T-helper 1 cell treated with Interleukin-12 subunit alpha and Interleukin-12 subunit beta and Interleukin-4 antibody, amounts not matched to agents 30 μg/mL and 1 μg/mL, for 36 hours (primary cell): ENCODE measurements around the gene ATPAF2.

Experiments used
- H3K27ac Mint-ChIP-seq: one replicate; pipeline ENCODE4 v1.8.0; 2021; ENCODE audit warnings: mild to moderate bottlenecking, mixed read lengths
- H3K27me3 Mint-ChIP-seq: one replicate; pipeline ENCODE4 v1.8.0; 2021; ENCODE audit warnings: low read depth, mixed read lengths
- H3K36me3 Mint-ChIP-seq: one replicate; pipeline ENCODE4 v1.8.0; 2021; ENCODE audit warnings: low read depth, mixed read lengths
- H3K4me1 Mint-ChIP-seq: one replicate; pipeline ENCODE4 v1.8.0; 2021; ENCODE audit warnings: low read depth, mixed read lengths
- H3K4me3 Mint-ChIP-seq: one replicate; pipeline ENCODE4 v1.8.0; 2021; ENCODE audit warnings: mild to moderate bottlenecking, moderate library complexity, mixed read lengths
- H3K9me3 Mint-ChIP-seq: one replicate; pipeline ENCODE4 v1.8.0; 2021; ENCODE audit warnings: mixed read lengths

The ATPAF2 gene

GRCh38 chr17:18028114-18028951, 10.6 kb downstream of the ATPAF2 start:
- H3K27ac Mint-ChIP-seq = no peak overlapping the region
- no peak overlapping the region for H3K4me3 Mint-ChIP-seq
- no peaks in the 10 kb centered on the region for H3K27me3 Mint-ChIP-seq
- H3K4me1 Mint-ChIP-seq = peaks cover 26% of the 10 kb centered on the region
- H3K36me3 Mint-ChIP-seq = peaks cover 7% of the 10 kb centered on the region
- H3K9me3 Mint-ChIP-seq = no peaks in the 10 kb centered on the region

- peaks cover 7% of the 10 kb centered on the region for H3K36me3 Mint-ChIP-seq
Measured at GRCh38 chr17:18027280-18027679, 11.7 kb downstream of the ATPAF2 start.

DNA sequence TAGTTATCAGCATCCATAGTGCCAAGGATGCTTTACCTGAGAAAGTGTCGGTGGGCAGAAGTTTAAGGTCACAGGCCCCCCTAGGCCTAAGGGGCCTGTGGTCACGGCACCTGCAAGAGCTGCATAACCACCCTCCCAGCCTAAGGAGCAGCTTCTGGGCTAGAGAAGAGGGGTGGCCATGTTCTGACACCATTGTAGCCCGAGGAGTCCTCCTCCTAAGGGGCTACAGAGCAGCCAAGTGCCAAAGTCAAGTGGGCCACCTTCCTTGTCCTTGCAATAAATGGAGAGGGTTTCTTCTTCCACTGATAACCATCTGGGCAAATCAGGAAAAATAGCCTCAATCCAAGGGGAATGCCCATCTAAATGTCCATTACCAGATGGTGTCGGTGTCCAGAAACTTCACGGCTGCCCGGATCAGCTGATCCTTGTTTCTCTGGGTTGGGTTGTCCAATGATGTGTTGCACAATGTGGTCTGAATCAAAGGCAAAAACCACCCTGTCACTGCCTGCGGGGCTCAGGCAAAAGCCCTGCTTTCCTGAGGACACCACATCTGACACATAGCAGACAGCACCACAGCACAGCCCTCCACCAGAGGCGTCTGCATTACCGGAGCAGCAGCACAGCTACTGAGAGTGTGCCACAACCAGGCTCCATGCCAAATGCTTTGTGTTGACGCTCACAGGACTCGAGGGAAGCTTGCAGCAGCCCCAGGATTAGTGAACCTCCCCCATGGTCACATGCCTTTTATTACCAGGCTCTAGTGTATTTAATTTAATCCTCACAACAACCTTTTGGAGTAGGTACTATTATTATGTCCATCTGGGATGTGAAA, 12.8 kb downstream of the ATPAF2 start:
- Mint-ChIP-seq H3K27ac (peak overlapping the region; percentile 58), H3K36me3 (peaks cover 7% of the 10 kb centered on the region), H3K4me1 (peaks cover 14% of the 10 kb centered on the region), H3K9me3 (no peaks in the 10 kb centered on the region), H3K4me3 (no peak overlapping the region), H3K27me3 (no peaks in the 10 kb centered on the region)

More at GRCh38 chr17:18027280-18027679, 11.7 kb downstream of the ATPAF2 start:
- Mint-ChIP-seq H3K27me3 (no peaks in the 10 kb centered on the region), H3K27ac (no peak overlapping the region), H3K9me3 (no peaks in the 10 kb centered on the region), H3K4me3 (no peak overlapping the region), H3K4me1 (peaks cover 20% of the 10 kb centered on the region)

DNA sequence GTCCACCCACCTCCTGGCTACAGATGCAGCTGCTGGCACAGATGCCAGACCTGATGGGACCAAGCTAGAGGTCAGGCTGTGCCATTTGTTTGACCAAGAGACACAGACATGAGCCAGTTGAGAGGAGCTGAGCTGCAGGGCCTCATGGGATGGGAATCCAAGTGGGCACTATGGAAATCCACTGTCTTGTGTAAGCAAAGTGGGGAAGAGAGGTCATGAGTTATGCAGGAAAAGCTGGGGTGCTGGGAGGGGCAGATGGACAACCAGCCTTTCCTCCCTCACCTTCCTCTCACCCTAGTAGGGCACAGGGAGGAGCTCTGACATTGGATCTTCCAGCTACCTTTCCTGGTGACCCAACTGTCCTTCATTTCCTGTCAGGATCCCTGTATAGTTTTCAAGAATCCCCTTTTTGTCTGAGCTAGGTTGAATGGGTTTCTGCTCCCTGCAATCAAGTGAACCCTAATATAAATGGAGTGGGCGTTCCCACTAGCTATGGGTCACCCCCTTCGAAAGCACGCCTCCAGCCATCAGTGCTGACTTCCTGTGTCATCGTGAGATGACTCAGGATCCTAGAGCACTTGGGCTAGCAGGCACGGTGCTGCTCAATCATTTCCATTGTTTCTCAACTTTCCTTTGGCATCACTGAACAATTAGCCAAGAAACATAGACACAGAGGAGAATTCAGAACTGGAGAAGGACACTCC, 13.6 kb downstream of the ATPAF2 start:
- Mint-ChIP-seq H3K27ac (peak overlapping the region; percentile 58), H3K4me3 (no peak overlapping the region), H3K27me3 (no peaks in the 10 kb centered on the region), H3K9me3 (no peaks in the 10 kb centered on the region), H3K4me1 (peaks cover 14% of the 10 kb centered on the region), H3K36me3 (peaks cover 7% of the 10 kb centered on the region)

DNA sequence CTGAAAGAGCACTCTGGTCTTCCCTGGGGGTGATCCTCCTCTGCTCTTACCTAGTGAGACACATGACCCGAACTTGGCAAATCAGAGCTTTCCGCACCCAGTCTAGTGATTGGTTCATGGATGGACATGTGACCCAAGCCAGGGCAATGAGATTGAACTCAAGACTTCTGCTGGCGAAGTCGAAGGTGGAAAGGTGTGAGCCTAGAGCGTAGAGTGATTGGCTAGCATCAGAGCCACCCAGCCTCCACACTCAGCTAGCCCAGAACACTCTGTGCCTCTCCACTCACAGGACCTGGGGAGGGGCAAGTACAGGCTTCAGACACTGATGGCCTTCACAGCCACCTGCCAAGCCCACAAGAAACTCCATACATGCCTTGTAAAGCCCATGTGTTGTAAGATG, 17.6 kb downstream of the ATPAF2 start:
- Mint-ChIP-seq H3K27ac (no peak overlapping the region), H3K4me3 (no peak overlapping the region), H3K27me3 (no peaks in the 10 kb centered on the region), H3K9me3 (no peaks in the 10 kb centered on the region), H3K4me1 (peaks cover 10% of the 10 kb centered on the region), H3K36me3 (peaks cover 9% of the 10 kb centered on the region)

GRCh38 chr17:18020971-18021370, 18.0 kb downstream of the ATPAF2 start:
- Mint-ChIP-seq H3K36me3 (peaks cover 9% of the 10 kb centered on the region), H3K9me3 (no peaks in the 10 kb centered on the region), H3K27me3 (no peaks in the 10 kb centered on the region), H3K4me1 (peaks cover 8% of the 10 kb centered on the region), H3K27ac (no peak overlapping the region), H3K4me3 (no peak overlapping the region)

DNA sequence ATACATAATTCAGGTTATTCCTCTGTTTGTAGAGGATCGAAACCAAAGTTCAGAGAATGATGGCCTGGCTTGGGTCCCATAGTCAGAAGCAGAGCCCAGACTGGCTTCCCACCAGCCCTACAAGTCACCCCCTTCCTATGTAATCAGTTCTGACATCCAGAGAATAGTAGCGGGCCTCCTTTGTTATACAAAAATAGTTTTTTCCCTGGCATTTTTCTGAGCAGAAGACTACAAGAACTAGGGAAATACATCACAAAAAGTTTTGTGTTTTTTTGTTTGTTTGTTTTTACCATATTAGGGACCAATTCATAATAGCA, 19.2 kb downstream of the ATPAF2 start:
- no peaks in the 10 kb centered on the region for H3K4me1 Mint-ChIP-seq
- peaks cover 6% of the 10 kb centered on the region for H3K36me3 Mint-ChIP-seq
- H3K27ac Mint-ChIP-seq = no peak overlapping the region

GRCh38 chr17:18018411-18018921, 20.5 kb downstream of the ATPAF2 start:
- Mint-ChIP-seq H3K9me3 (no peaks in the 10 kb centered on the region), H3K27ac (no peak overlapping the region), H3K36me3 (peaks cover 2% of the 10 kb centered on the region), H3K4me1 (no peaks in the 10 kb centered on the region), H3K4me3 (no peak overlapping the region), H3K27me3 (no peaks in the 10 kb centered on the region)

More for the DNA sequence above, 19.2 kb downstream of the ATPAF2 start:
- H3K4me3 Mint-ChIP-seq = no peak overlapping the region
- H3K27me3 Mint-ChIP-seq = no peaks in the 10 kb centered on the region
- H3K9me3 Mint-ChIP-seq = no peaks in the 10 kb centered on the region

DNA sequence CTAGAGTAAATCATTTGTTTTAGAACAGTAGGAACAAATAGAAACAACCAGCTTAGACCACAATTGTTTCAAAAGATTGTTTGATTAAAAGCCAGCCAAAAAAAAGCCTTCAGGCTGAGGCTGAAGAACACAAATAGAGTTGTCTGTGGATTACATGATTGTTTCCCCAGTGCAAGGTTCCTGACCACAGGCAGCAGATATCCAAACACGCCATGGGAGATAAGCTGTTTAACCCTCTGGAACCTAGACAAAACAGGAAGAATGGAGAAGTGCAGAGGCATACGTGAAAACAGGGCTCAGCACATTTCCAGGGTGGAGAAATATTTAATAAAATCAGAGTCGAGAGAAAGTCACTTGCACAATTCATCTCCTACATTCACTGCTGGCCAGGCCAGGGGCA, 21.0 kb downstream of the ATPAF2 start:
- peaks cover 5% of the 10 kb centered on the region for H3K36me3 Mint-ChIP-seq
- H3K27ac Mint-ChIP-seq = no peak overlapping the region
- H3K4me1 Mint-ChIP-seq = peaks cover under 1% of the 10 kb centered on the region
- no peaks in the 10 kb centered on the region for H3K9me3 Mint-ChIP-seq
- no peaks in the 10 kb centered on the region for H3K27me3 Mint-ChIP-seq
- H3K4me3 Mint-ChIP-seq = no peak overlapping the region

GRCh38 chr17:18016426-18016825, 22.5 kb downstream of the ATPAF2 start:
- no peak overlapping the region for H3K4me3 Mint-ChIP-seq
- no peaks in the 10 kb centered on the region for H3K9me3 Mint-ChIP-seq
- no peak overlapping the region for H3K27ac Mint-ChIP-seq
- peaks cover 8% of the 10 kb centered on the region for H3K36me3 Mint-ChIP-seq
- peaks cover 3% of the 10 kb centered on the region for H3K4me1 Mint-ChIP-seq
- H3K27me3 Mint-ChIP-seq = no peaks in the 10 kb centered on the region

DNA sequence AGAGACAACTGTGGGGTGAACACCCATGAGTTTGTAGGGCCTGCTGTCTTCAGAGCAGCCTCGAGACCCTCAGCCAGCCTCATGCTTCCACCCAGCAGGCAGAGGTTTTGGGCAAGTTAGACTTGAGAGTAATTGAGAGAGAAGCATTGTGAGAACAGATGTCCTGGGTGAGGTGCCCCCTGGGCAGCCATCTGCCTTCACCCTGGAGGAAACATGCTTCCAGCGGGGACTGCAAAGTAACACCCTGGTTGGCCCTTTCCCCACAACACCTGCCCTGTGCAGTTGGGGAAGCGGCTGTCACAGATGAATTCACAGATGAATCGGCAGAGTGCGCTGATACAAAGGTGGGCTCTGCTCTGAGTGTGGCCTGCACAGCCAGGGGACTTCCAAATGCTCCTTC, 23.4 kb downstream of the ATPAF2 start:
- Mint-ChIP-seq H3K27me3 (no peaks in the 10 kb centered on the region), H3K36me3 (peaks cover 8% of the 10 kb centered on the region), H3K9me3 (no peaks in the 10 kb centered on the region), H3K4me1 (peaks cover 3% of the 10 kb centered on the region), H3K4me3 (no peak overlapping the region), H3K27ac (no peak overlapping the region)

GRCh38 chr17:18014006-18014405, 25.0 kb downstream of the ATPAF2 start:
- Mint-ChIP-seq H3K27me3 (no peaks in the 10 kb centered on the region), H3K27ac (no peak overlapping the region), H3K4me1 (peaks cover 3% of the 10 kb centered on the region), H3K9me3 (no peaks in the 10 kb centered on the region), H3K36me3 (peaks cover 8% of the 10 kb centered on the region), H3K4me3 (no peak overlapping the region)

GRCh38 chr17:18011286-18011685, 27.7 kb downstream of the ATPAF2 start:
- Mint-ChIP-seq H3K9me3 (no peaks in the 10 kb centered on the region), H3K36me3 (peaks cover 6% of the 10 kb centered on the region), H3K4me1 (peaks cover 3% of the 10 kb centered on the region), H3K4me3 (no peak overlapping the region), H3K27ac (no peak overlapping the region), H3K27me3 (no peaks in the 10 kb centered on the region)

DNA sequence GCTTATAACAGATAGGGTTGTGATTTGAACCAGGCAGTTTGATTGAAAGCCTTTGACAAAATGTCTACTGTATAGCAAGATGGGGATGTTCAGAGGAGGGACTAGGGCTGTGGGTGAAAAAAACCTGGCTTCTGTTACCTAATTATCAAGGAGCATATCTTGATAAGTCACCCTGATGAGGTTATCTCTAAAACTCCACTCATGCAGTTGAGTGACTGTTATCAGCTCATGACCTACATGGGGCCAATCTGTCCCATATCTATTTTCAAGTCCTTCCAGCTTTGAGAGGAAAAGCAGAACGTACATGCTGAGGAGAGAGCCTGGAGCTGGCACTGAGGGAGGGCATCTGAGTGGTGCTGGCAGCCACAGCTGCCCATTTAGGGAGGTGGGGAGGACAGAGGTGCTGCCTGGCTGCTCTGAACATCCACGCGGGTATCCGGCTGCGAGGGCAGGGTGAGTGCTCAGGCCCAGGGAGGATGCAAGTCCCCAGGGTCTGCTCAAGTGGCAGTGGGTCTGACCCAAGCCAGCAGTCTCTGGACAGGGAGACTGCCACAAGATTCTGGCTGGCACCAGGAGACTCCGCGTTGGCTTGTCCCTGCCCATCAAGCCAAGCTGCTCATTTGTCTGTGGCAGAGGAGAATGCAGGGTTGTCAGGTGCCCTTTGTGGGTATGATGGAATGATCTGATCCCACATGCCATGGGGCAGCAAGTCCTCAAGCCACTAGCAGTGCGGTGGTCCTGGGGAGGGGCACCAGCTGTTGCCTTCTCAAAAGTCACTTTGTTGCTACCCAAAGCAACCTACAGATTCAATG, 29.2 kb downstream of the ATPAF2 start:
- no peak overlapping the region for H3K4me3 Mint-ChIP-seq
- no peaks in the 10 kb centered on the region for H3K27me3 Mint-ChIP-seq
- peaks cover 9% of the 10 kb centered on the region for H3K4me1 Mint-ChIP-seq
- no peaks in the 10 kb centered on the region for H3K9me3 Mint-ChIP-seq
- no peak overlapping the region for H3K27ac Mint-ChIP-seq
- H3K36me3 Mint-ChIP-seq = peaks cover 6% of the 10 kb centered on the region
